IMR-90 (cell line): ENCODE measurements around the gene MRAP.

Source experiments
- ELK1 ChIP-seq: fragments of 150-350 bp; IDR thresholded peaks from 2 replicates; pipeline ENCODE4 v1.6.1; 2016; ENCODE audit warnings: low read depth, mild to moderate bottlenecking, low read length, moderate library complexity, borderline replicate concordance
- MAFK ChIP-seq: IDR thresholded peaks from 2 replicates; pipeline ENCODE4 v1.6.1; 2012; ENCODE audit warnings: low read depth, low read length, improper control_type of control experiment
- MAZ ChIP-seq: IDR thresholded peaks from 2 replicates; pipeline ENCODE4 v1.6.1; 2012; ENCODE audit warnings: low read depth, mild to moderate bottlenecking, low read length, improper control_type of control experiment, moderate library complexity, borderline replicate concordance
- RAD21 ChIP-seq: IDR thresholded peaks from 2 replicates; pipeline ENCODE4 v1.6.1; 2012; ENCODE audit warnings: low read length, improper control_type of control experiment
- TF ChIP-seq, protein P1 (sequence below): conservative IDR thresholded peaks from 2 replicates; pipeline ENCODE4 v1.5.1; 2012; ENCODE audit warnings: mild to moderate bottlenecking, low read depth, low read length, improper control_type of control experiment

GRCh38 chr21:32257962-32258785 is 40.5 kb upstream of the MRAP start:
- TF ChIP-seq, protein P1, sequence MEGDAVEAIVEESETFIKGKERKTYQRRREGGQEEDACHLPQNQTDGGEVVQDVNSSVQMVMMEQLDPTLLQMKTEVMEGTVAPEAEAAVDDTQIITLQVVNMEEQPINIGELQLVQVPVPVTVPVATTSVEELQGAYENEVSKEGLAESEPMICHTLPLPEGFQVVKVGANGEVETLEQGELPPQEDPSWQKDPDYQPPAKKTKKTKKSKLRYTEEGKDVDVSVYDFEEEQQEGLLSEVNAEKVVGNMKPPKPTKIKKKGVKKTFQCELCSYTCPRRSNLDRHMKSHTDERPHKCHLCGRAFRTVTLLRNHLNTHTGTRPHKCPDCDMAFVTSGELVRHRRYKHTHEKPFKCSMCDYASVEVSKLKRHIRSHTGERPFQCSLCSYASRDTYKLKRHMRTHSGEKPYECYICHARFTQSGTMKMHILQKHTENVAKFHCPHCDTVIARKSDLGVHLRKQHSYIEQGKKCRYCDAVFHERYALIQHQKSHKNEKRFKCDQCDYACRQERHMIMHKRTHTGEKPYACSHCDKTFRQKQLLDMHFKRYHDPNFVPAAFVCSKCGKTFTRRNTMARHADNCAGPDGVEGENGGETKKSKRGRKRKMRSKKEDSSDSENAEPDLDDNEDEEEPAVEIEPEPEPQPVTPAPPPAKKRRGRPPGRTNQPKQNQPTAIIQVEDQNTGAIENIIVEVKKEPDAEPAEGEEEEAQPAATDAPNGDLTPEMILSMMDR, result peak; percentile 93
- TF ChIP-seq RAD21, result peak; percentile 96
- no peak for TF ChIP-seq MAZ
- TF ChIP-seq ELK1, result no peak
- TF ChIP-seq MAFK, result no peak
